Measurements from ENCODE around the gene DLGAP1. TPM values are rescaled to one million over a fixed set of nuclear protein-coding genes. Genes with fewer than 3 reads are reported as not detected.

DLGAP1 gene
- total and polyA plus RNA-seq, 2 experiments from 2014 or later, result 17.0 to 48.5 TPM

GRCh38 chr18:3451989-3452749 is 1002.9 kb downstream of the DLGAP1 start:
- H2AFZ ChIP-seq, result no peak overlapping the region
- peaks cover 29% of the 10 kb centered on the region for H3K4me1 Mint-ChIP-seq

GRCh38 chr18:3451183-3451988 is 1003.7 kb downstream of the DLGAP1 start:
- Histone ChIP-seq H3K4me3 (peak overlapping the region; percentile 83), H3K27me3 (ENCODE audit: insufficient read depth) (no peaks in the 10 kb centered on the region), H3F3A (replicated peaks; ENCODE audit: low read depth) (peaks cover 19% of the 10 kb centered on the region; the same call in 1 of the 2 replicates), H3K79me2 (replicated peaks; ENCODE audit: insufficient read depth) (peaks cover 69% of the 10 kb centered on the region), H3K4me1 (ENCODE audit: insufficient read depth) (peaks cover 18% of the 10 kb centered on the region), H3K9me2 (ENCODE audit: insufficient read depth) (no peaks in the 10 kb centered on the region), H3K4me2 (peak overlapping the region; percentile 88), H3K36me3 (ENCODE audit: insufficient read depth) (0 out of 2 replicates have a peak, but pooled peaks cover under 1% of the 10 kb centered on the region), H3K27ac (ENCODE audit: low read depth) (peak overlapping the region; percentile 73), H2AFZ (no peak overlapping the region), H4K20me1 (replicated peaks; ENCODE audit: insufficient read depth) (peaks cover 4% of the 10 kb centered on the region; the same call in 1 of the 2 replicates)
- H3K36me3 Mint-ChIP-seq (ENCODE audit: low read depth), result peaks cover 53% of the 10 kb centered on the region
- H3K27me3 Mint-ChIP-seq (ENCODE audit: insufficient read depth, low read depth, poor library complexity), result peaks cover 46% of the 10 kb centered on the region
- peaks cover 17% of the 10 kb centered on the region for H3K9me3 Mint-ChIP-seq
- peak overlapping the region; percentile 95 for H3K27ac Mint-ChIP-seq
- TF ChIP-seq ZNF462 (CRISPR knock-in tag; IDR thresholded peaks at IDR 0.05) (no peak), ZNF114 (CRISPR knock-in tag; IDR thresholded peaks at IDR 0.05) (no peak), ZNF331 (CRISPR knock-in tag; IDR thresholded peaks at IDR 0.05; ENCODE audit: low read depth) (no peak), STAT1 (IDR thresholded peaks at IDR 0.05; ENCODE audit: unreplicated experiment) (no peak), NANOG (IDR thresholded peaks at IDR 0.05; ENCODE audit: borderline replicate concordance) (0 out of 2 replicates have a peak, but pooled peaks have one; percentile 11), CTCF (conservative IDR thresholded peaks at IDR 0.05; ENCODE audit: low read depth in 2 of 2) (no peak), POLR2AphosphoS5 (IDR thresholded peaks at IDR 0.05; ENCODE audit: low read depth) (peak; percentile 23; the same call in 1 of the 2 replicates), ETS1 (IDR thresholded peaks at IDR 0.05) (no peak)
- H3K4me1 Mint-ChIP-seq, result peaks cover 29% of the 10 kb centered on the region
- DNase-seq (ENCODE audit: low spot score) (peak; percentile 89), ATAC-seq (peak; percentile 7)
- peak overlapping the region; percentile 98 for H3K4me3 Mint-ChIP-seq

More at GRCh38 chr18:3451989-3452749, 1002.9 kb downstream of the DLGAP1 start:
- H3K27ac Mint-ChIP-seq, result peak overlapping the region; percentile 98
- H3K9me3 Mint-ChIP-seq, result peaks cover 17% of the 10 kb centered on the region
- Histone ChIP-seq H3K4me3 (peak overlapping the region; percentile 83), H4K20me1 (replicated peaks; ENCODE audit: insufficient read depth) (peaks cover 4% of the 10 kb centered on the region; the same call in 1 of the 2 replicates), H3K4me1 (ENCODE audit: insufficient read depth) (peaks cover 18% of the 10 kb centered on the region), H3K27me3 (ENCODE audit: insufficient read depth) (no peaks in the 10 kb centered on the region), H3K36me3 (ENCODE audit: insufficient read depth) (peaks cover 8% of the 10 kb centered on the region; the same call in 1 of the 2 replicates), H3K79me2 (replicated peaks; ENCODE audit: insufficient read depth) (peaks cover 77% of the 10 kb centered on the region), H3F3A (replicated peaks; ENCODE audit: low read depth) (peaks cover 16% of the 10 kb centered on the region; the same call in 1 of the 2 replicates), H3K27ac (ENCODE audit: low read depth) (peak overlapping the region; percentile 73), H3K9me2 (ENCODE audit: insufficient read depth) (no peaks in the 10 kb centered on the region), H3K4me2 (peak overlapping the region; percentile 88)
- peak overlapping the region; percentile 98 for H3K4me3 Mint-ChIP-seq
- peaks cover 61% of the 10 kb centered on the region for H3K36me3 Mint-ChIP-seq (ENCODE audit: low read depth)
- ATAC-seq, result no peak; the same call in 2 of the 3 replicates
- peaks cover 49% of the 10 kb centered on the region for H3K27me3 Mint-ChIP-seq (ENCODE audit: insufficient read depth, low read depth, poor library complexity)
- peak; percentile 54 for DNase-seq (ENCODE audit: low spot score)
- no peak for TF ChIP-seq JUNB (IDR thresholded peaks at IDR 0.05; ENCODE audit: unreplicated experiment)
- TF ChIP-seq POLR2AphosphoS5 (IDR thresholded peaks at IDR 0.05; ENCODE audit: low read depth), result peak; percentile 38

Data from GM23338 (cell line).